ENCODE results near the gene XIRP1.

XIRP1 gene

GRCh38 chr3:39213613-39214012, 21.2 kb upstream of the XIRP1 start:
- Histone ChIP-seq H3K9ac (no peak overlapping the region), H3K4me3 (no peak overlapping the region), H3K9me3 (replicated peaks in 1 of 11) (peaks cover 0 to 6% (median 0%) of the 10 kb centered on the region in 11 experiments; a peak in 2 of 22 replicates), H3K36me3 (no peaks in the 10 kb centered on the region), H3K27ac (peak overlapping the region in 3 of 11 experiments; percentile 15 to 30 (median 25); a peak in 5 of 22 replicates), H3K27me3 (no peaks in the 10 kb centered on the region), H4K20me1 (no peaks in the 10 kb centered on the region), H3K4me2 (peak overlapping the region in 5 of 11 experiments; percentile 60 to 88 (median 76); a peak in 10 of 22 replicates), H3K4me1 (peaks cover 19 to 95% (median 50%) of the 10 kb centered on the region in 10 experiments)
- no peak for TF ChIP-seq Cebpa-rat (IDR thresholded peaks at IDR 0.05)

- H3K4me1 ChIP-seq, result peaks cover 19 to 96% (median 54%) of the 10 kb centered on the region in 10 experiments
- H3K27me3 ChIP-seq, result no peaks in the 10 kb centered on the region
- H3K27ac ChIP-seq, result no peak overlapping the region
- H3K9ac ChIP-seq, result no peak overlapping the region
- H3K9me3 ChIP-seq (replicated peaks in 1 of 11), result peaks cover 0 to 6% (median 0%) of the 10 kb centered on the region in 11 experiments; a peak in 2 of 22 replicates
- H3K4me3 ChIP-seq, result no peak overlapping the region
- H3K36me3 ChIP-seq, result no peaks in the 10 kb centered on the region
- TF ChIP-seq Cebpa-rat (IDR thresholded peaks at IDR 0.05), result no peak
- 0 out of 22 replicates have a peak overlapping the region, but pooled peaks of 1 of the 11 experiments have one; percentile 19 for H3K4me2 ChIP-seq
- no peaks in the 10 kb centered on the region for H4K20me1 ChIP-seq
These were observed 20.3 kb upstream of the XIRP1 start for GRCh38 chr3:39212665-39213064.

GRCh38 chr3:39211332-39212130, 19.1 kb upstream of the XIRP1 start:
- Histone ChIP-seq H3K4me2 (peak overlapping the region in 5 of 11 experiments; percentile 16 to 62 (median 29); a peak in 4 of 22 replicates), H3K9ac (no peak overlapping the region), H3K4me1 (peaks cover 12 to 90% (median 42%) of the 10 kb centered on the region in 10 experiments), H4K20me1 (no peaks in the 10 kb centered on the region), H3K4me3 (no peak overlapping the region), H3K27ac (no peak overlapping the region), H3K36me3 (no peaks in the 10 kb centered on the region), H3K9me3 (replicated peaks in 1 of 11) (peaks cover 0 to 6% (median 0%) of the 10 kb centered on the region in 11 experiments; a peak in 2 of 22 replicates), H3K27me3 (no peaks in the 10 kb centered on the region)
- TF ChIP-seq Cebpa-rat (IDR thresholded peaks at IDR 0.05), result no peak

DNA sequence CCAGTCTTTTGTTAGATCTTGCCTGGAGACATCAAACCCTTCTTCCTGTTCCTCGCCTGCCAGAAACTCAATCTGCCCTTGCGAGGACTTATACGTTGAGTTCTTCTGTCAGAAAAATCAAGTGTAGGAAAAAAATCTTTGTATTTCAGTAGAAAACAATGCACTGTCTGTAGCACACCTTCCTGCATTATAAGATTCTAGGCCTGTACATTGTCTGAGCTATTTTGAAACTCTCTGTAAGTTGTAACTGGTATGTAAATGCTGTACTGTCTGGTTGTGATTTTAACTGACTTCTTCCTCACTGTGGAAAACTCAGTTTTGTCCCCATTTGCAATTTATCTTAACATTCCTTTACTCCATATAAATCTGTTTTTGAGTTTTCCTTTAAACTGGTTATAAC, 17.7 kb upstream of the XIRP1 start:
- H3K9me3 ChIP-seq (replicated peaks in 1 of 11), result peaks cover 0 to 6% (median 0%) of the 10 kb centered on the region in 11 experiments; a peak in 4 of 22 replicates
- peak overlapping the region in 4 of 11 experiments; percentile 29 to 70 (median 46); a peak in 6 of 22 replicates for H3K4me2 ChIP-seq
- TF ChIP-seq Cebpa-rat (IDR thresholded peaks at IDR 0.05), result no peak
- no peaks in the 10 kb centered on the region for H4K20me1 ChIP-seq
- no peaks in the 10 kb centered on the region for H3K36me3 ChIP-seq
- H3K4me1 ChIP-seq, result peaks cover 0 to 85% (median 28%) of the 10 kb centered on the region in 10 experiments; a peak in 14 of 20 replicates
- H3K27me3 ChIP-seq, result no peaks in the 10 kb centered on the region
- H3K9ac ChIP-seq, result no peak overlapping the region
- no peak overlapping the region for H3K4me3 ChIP-seq
- peak overlapping the region in 2 of 11 experiments; percentile 39 to 44; a peak in 6 of 22 replicates for H3K27ac ChIP-seq

GRCh38 chr3:39209329-39209970, 17.1 kb upstream of the XIRP1 start:
- Histone ChIP-seq H3K27ac (peak overlapping the region in 3 of 11 experiments; percentile 41 to 49 (median 46); a peak in 8 of 22 replicates), H4K20me1 (no peaks in the 10 kb centered on the region), H3K4me1 (peaks cover 0 to 79% (median 26%) of the 10 kb centered on the region in 10 experiments; a peak in 14 of 20 replicates), H3K4me2 (peak overlapping the region in 5 of 11 experiments; percentile 35 to 72 (median 57); a peak in 10 of 22 replicates), H3K9ac (no peak overlapping the region), H3K36me3 (no peaks in the 10 kb centered on the region), H3K27me3 (peaks cover 0 to under 1% (median 0%) of the 10 kb centered on the region in 11 experiments; a peak in 3 of 22 replicates), H3K4me3 (no peak overlapping the region), H3K9me3 (replicated peaks in 1 of 11) (peaks cover 0 to 6% (median 0%) of the 10 kb centered on the region in 11 experiments; a peak in 4 of 22 replicates)
- no peak for TF ChIP-seq Cebpa-rat (IDR thresholded peaks at IDR 0.05)

- peak overlapping the region in 4 of 11 experiments; percentile 24 to 30 (median 27); a peak in 3 of 22 replicates for H3K9ac ChIP-seq
These were observed 16.2 kb upstream of the XIRP1 start for GRCh38 chr3:39208463-39209055.

DNA sequence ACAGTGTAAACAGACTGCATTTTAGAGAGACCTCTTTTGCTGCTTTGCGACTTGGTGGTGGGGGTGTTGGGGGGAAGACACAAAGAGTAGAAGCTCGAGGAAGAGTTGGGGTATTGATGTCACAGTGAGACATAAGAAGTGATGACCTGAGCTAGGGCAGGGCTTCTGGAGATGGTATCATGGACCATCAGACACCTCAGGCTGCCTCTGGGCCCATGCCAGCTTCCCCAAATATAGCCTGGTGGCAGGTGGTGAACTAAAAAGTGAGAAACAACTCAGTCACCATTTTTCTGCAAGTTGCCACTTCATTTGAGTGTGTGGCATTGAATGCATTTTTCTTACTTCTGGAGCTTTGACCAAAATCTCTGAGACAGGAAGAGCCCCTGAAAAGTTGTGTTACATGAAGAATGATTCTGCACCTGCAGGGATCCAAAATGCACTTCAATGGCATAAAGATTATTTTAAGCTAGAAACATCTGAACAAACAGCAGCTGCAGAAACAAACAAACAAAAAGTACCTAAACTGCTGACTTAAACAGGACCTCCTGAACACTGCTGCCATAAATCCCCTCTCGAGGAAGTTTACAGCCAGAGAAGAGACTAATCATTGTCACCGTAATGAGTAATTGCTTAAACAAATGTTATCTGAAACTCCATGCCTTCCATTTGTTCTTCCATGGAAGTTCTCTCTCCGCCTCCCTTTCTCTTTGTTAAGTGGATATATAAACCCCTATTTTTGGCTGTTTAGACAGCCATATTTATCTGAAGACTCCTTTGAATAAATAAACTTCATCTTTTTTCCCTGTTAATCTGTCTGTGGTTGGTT, 15.2 kb upstream of the XIRP1 start:
- peaks cover 0 to 6% (median 0%) of the 10 kb centered on the region in 11 experiments; a peak in 4 of 22 replicates for H3K9me3 ChIP-seq (replicated peaks in 1 of 11)
- TF ChIP-seq Cebpa-rat (IDR thresholded peaks at IDR 0.05), result no peak
- peaks cover 14 to 19% (median 18%) of the 10 kb centered on the region in 11 experiments for H3K27me3 ChIP-seq
- peak overlapping the region in 1 of 11 experiments; percentile 29; a peak in 2 of 22 replicates for H3K9ac ChIP-seq
- H3K4me1 ChIP-seq, result peaks cover 0 to 63% (median 17%) of the 10 kb centered on the region in 10 experiments; a peak in 14 of 20 replicates
- H4K20me1 ChIP-seq, result no peaks in the 10 kb centered on the region
- peak overlapping the region in 6 of 11 experiments; percentile 3 to 49 (median 30); a peak in 6 of 22 replicates for H3K27ac ChIP-seq
- H3K36me3 ChIP-seq, result no peaks in the 10 kb centered on the region
- H3K4me3 ChIP-seq, result no peak overlapping the region
- H3K4me2 ChIP-seq, result peak overlapping the region in 6 of 11 experiments; percentile 10 to 72 (median 46); a peak in 10 of 22 replicates

More at GRCh38 chr3:39208463-39209055, 16.2 kb upstream of the XIRP1 start:
- H3K27ac ChIP-seq, result peak overlapping the region in 7 of 11 experiments; percentile 3 to 49 (median 34); a peak in 10 of 22 replicates
- peaks cover 0 to 70% (median 20%) of the 10 kb centered on the region in 10 experiments; a peak in 14 of 20 replicates for H3K4me1 ChIP-seq
- H3K9me3 ChIP-seq (replicated peaks in 1 of 11), result peaks cover 0 to 6% (median 0%) of the 10 kb centered on the region in 11 experiments; a peak in 4 of 22 replicates
- H3K27me3 ChIP-seq, result peaks cover 5 to 10% (median 8%) of the 10 kb centered on the region in 11 experiments
- no peak for TF ChIP-seq Cebpa-rat (IDR thresholded peaks at IDR 0.05)
- no peaks in the 10 kb centered on the region for H3K36me3 ChIP-seq
- no peaks in the 10 kb centered on the region for H4K20me1 ChIP-seq
- H3K4me3 ChIP-seq, result no peak overlapping the region
- peak overlapping the region in 9 of 11 experiments; percentile 4 to 72 (median 35); a peak in 15 of 22 replicates for H3K4me2 ChIP-seq

Data from BLaER1 treated with 17β-estradiol and CSF1 and Interleukin-3, amounts not matched to agents 10 nM and 100 nM (cell line).